Keratinocyte (primary cell): ENCODE data around the gene SPATA24.

Experiments used
- EZH2 ChIP-seq: IDR thresholded peaks from one replicate; pipeline ENCODE4 v1.6.1; 2012; ENCODE audit warnings: inconsistent platforms, mild to moderate bottlenecking, low read length, moderate library complexity
- TF ChIP-seq, protein P1 (sequence below), 3 experiments: IDR thresholded peaks in 1 of 3; conservative IDR thresholded peaks in 1 of 3; optimal IDR thresholded peaks in 1 of 3; 2 replicates in 2 of 3; 3 replicates in 1 of 3; pipeline versions ENCODE3 to v1.5.1; 2011; ENCODE audit warnings: low read length in 3 of 3, mild to moderate bottlenecking in 3 of 3, moderate library complexity in 2 of 3, control low read depth in 1 of 3, inconsistent platforms in 1 of 3; ENCODE audit not compliant: insufficient read depth in 2 of 3; ENCODE audit errors: extremely low read depth in 1 of 3

GRCh38 chr5:139406963-139407362 lies 3.1 kb upstream of the SPATA24 start:
- TF ChIP-seq, protein P1, sequence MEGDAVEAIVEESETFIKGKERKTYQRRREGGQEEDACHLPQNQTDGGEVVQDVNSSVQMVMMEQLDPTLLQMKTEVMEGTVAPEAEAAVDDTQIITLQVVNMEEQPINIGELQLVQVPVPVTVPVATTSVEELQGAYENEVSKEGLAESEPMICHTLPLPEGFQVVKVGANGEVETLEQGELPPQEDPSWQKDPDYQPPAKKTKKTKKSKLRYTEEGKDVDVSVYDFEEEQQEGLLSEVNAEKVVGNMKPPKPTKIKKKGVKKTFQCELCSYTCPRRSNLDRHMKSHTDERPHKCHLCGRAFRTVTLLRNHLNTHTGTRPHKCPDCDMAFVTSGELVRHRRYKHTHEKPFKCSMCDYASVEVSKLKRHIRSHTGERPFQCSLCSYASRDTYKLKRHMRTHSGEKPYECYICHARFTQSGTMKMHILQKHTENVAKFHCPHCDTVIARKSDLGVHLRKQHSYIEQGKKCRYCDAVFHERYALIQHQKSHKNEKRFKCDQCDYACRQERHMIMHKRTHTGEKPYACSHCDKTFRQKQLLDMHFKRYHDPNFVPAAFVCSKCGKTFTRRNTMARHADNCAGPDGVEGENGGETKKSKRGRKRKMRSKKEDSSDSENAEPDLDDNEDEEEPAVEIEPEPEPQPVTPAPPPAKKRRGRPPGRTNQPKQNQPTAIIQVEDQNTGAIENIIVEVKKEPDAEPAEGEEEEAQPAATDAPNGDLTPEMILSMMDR (optimal IDR thresholded peaks at IDR 0.05 in 1 of 3, IDR thresholded peaks at IDR 0.05 in 1 of 3, conservative IDR thresholded peaks at IDR 0.05 in 1 of 3; ENCODE audit: extremely low read depth in 1 of 3, insufficient read depth in 2 of 3, low read length in 3 of 3), result no peak
- TF ChIP-seq EZH2, result no peak
